Cardiac fibroblast (primary cell): ENCODE measurements around the gene CTSS.

Source experiments
- DNase-seq, 2 donors: peaks; one replicate each; pipeline versions ENCODE4 v3.0.0 to v3.0.0-alpha.2; 2010; ENCODE audit warnings: low read depth in 2 of 2
- H3K4me3 ChIP-seq, 2 donors: replicated peaks in 1 of 2; 1 replicate in 1 of 2; 2 replicates in 1 of 2; pipeline ENCODE4 v1.5.1; 2011; ENCODE audit warnings: low read depth in 2 of 2, low read length in 2 of 2, mild to moderate bottlenecking in 2 of 2, moderate library complexity in 1 of 2
- TF ChIP-seq, protein P1 (sequence below): IDR thresholded peaks from one replicate; pipeline ENCODE4 v1.5.1; 2011; ENCODE audit warnings: low read depth, mild to moderate bottlenecking, low read length, inconsistent platforms

Gene CTSS

DNA sequence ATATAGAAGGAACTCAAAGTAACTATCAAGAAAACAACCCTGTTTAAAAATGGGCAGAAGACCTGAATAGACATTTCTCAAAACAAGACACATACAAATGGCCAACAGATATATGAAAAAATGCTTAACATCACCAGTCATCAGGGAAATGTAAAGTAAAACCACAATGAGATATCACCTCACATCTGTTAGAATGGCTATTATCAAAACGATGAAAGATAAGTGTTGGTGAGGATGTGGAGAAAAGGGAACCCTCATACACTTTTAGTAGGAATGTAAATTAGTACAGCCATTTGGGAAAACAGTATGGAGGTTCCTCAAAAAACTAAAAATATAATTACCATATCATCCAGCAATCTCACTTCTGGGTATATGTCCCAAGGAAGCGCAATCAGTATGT, 3.0 kb downstream of the CTSS start:
- TF ChIP-seq, protein P1, sequence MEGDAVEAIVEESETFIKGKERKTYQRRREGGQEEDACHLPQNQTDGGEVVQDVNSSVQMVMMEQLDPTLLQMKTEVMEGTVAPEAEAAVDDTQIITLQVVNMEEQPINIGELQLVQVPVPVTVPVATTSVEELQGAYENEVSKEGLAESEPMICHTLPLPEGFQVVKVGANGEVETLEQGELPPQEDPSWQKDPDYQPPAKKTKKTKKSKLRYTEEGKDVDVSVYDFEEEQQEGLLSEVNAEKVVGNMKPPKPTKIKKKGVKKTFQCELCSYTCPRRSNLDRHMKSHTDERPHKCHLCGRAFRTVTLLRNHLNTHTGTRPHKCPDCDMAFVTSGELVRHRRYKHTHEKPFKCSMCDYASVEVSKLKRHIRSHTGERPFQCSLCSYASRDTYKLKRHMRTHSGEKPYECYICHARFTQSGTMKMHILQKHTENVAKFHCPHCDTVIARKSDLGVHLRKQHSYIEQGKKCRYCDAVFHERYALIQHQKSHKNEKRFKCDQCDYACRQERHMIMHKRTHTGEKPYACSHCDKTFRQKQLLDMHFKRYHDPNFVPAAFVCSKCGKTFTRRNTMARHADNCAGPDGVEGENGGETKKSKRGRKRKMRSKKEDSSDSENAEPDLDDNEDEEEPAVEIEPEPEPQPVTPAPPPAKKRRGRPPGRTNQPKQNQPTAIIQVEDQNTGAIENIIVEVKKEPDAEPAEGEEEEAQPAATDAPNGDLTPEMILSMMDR, result no peak
- no peak overlapping the region for H3K4me3 ChIP-seq
- DNase-seq, result no peak

- TF ChIP-seq, protein P1, result no peak
- no peak for DNase-seq
- H3K4me3 ChIP-seq, result no peak overlapping the region
Measured at GRCh38 chr1:150761801-150762200, 3.8 kb downstream of the CTSS start.

GRCh38 chr1:150760013-150760412, 5.6 kb downstream of the CTSS start:
- no peak overlapping the region for H3K4me3 ChIP-seq
- no peak for DNase-seq

GRCh38 chr1:150753416-150753815, 12.2 kb downstream of the CTSS start:
- H3K4me3 ChIP-seq, result no peak overlapping the region
- TF ChIP-seq, protein P1, result no peak
- no peak for DNase-seq

More at GRCh38 chr1:150760013-150760412, 5.6 kb downstream of the CTSS start:
- TF ChIP-seq, protein P1, result no peak

- no peak for DNase-seq
- TF ChIP-seq, protein P1, result no peak
- no peak overlapping the region for H3K4me3 ChIP-seq
Measured at GRCh38 chr1:150751443-150751842, 14.1 kb downstream of the CTSS start.

DNA sequence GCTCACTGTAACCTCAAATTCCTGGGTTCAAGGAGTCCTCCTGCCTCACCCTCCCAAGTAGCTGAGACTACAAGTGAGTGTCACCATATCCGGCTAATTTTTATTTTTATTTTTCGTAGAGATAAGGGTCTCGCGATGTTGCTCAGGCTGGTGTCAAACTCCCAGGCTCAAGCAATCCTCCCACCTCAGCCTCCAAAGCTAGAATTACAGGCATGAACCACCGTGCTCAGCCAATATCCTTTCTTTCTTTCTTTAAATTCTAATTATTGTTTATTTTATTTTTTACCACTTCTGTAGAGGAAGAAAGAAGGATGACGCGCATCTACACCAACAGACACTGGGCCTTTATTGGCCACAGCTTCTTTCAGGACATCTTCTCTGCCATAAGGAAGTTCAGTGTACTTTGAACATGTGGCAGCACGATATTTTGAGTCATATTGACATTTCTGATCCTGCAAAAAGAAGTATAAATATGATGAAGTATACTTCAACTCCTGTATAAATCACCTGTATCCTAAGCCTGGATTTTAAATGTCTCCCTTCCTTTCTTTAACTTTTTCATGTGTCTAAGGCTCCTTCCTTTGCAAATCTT, 15.8 kb downstream of the CTSS start:
- H3K4me3 ChIP-seq, result no peak overlapping the region
- TF ChIP-seq, protein P1, result no peak
- DNase-seq, result no peak
